ENCODE results near the gene SLC17A6.

SLC17A6 gene

DNA sequence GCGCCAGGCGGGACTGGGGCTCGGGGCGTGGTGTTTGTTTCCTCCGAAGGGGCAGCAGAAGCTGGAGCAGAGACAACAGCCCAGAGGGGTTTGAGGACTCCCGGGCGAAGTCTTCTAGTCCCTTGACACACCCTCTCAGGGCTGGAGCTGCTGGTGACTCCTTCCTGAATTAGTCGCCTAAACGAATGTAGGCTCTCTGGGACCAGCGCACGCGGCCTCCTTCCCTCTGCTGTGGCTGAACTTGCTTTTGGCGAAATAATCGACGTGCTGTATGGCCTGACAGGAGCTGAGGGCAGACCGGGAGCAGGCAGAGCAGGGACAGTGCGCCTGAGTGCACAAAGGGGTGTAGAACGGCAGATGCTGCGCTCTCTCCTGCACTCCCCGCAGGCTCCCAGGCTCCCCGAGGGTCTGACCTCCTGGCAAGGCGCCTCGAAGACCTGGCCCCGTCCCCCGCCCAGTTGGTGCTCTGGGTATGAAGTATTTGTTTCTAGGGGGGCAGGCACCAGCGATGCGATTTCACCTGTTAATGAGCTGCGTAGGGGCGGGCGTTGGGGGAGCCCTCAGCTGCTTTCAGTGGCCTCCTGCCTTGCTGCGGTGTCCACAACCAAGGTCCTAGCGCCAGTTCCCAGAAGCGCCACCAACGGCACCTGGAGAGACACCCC is 5.3 kb downstream of the SLC17A6 start:
- DNase-seq (ENCODE audit: low spot score) = no peak
- CTCF ChIA-PET = interaction anchor here (0.6 kb wide), 1 partner anchor 87 kb away, joined by 3 read pairs; no protein-coding TSS in a partner anchor
- POLR2A ChIA-PET (ENCODE audit: low non-redundant PET) = no interaction called here
- H3K27ac ChIP-seq = no peak overlapping the region
- TF ChIP-seq, protein P1, sequence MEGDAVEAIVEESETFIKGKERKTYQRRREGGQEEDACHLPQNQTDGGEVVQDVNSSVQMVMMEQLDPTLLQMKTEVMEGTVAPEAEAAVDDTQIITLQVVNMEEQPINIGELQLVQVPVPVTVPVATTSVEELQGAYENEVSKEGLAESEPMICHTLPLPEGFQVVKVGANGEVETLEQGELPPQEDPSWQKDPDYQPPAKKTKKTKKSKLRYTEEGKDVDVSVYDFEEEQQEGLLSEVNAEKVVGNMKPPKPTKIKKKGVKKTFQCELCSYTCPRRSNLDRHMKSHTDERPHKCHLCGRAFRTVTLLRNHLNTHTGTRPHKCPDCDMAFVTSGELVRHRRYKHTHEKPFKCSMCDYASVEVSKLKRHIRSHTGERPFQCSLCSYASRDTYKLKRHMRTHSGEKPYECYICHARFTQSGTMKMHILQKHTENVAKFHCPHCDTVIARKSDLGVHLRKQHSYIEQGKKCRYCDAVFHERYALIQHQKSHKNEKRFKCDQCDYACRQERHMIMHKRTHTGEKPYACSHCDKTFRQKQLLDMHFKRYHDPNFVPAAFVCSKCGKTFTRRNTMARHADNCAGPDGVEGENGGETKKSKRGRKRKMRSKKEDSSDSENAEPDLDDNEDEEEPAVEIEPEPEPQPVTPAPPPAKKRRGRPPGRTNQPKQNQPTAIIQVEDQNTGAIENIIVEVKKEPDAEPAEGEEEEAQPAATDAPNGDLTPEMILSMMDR (conservative IDR thresholded peaks at IDR 0.05; ENCODE audit: low read depth) = no peak

- no peak for DNase-seq (ENCODE audit: low spot score)
- POLR2A ChIA-PET (ENCODE audit: low non-redundant PET) = no interaction called here
- TF ChIP-seq, protein P1 (conservative IDR thresholded peaks at IDR 0.05; ENCODE audit: low read depth) = no peak
- no peak overlapping the region for H3K27ac ChIP-seq
- CTCF ChIA-PET = interaction anchor here (0.6 kb wide), 1 partner anchor 87 kb away, joined by 3 read pairs; no protein-coding TSS in a partner anchor
Measured at GRCh38 chr11:22344081-22344480, 5.9 kb downstream of the SLC17A6 start.

- POLR2A ChIA-PET (ENCODE audit: low non-redundant PET) = no interaction called here
- no peak for DNase-seq (ENCODE audit: low spot score)
- CTCF ChIA-PET = no interaction called here
- TF ChIP-seq, protein P1 (conservative IDR thresholded peaks at IDR 0.05; ENCODE audit: low read depth) = no peak
- H3K27ac ChIP-seq = no peak overlapping the region
Measured at GRCh38 chr11:22346282-22346681, 8.1 kb downstream of the SLC17A6 start.

DNA sequence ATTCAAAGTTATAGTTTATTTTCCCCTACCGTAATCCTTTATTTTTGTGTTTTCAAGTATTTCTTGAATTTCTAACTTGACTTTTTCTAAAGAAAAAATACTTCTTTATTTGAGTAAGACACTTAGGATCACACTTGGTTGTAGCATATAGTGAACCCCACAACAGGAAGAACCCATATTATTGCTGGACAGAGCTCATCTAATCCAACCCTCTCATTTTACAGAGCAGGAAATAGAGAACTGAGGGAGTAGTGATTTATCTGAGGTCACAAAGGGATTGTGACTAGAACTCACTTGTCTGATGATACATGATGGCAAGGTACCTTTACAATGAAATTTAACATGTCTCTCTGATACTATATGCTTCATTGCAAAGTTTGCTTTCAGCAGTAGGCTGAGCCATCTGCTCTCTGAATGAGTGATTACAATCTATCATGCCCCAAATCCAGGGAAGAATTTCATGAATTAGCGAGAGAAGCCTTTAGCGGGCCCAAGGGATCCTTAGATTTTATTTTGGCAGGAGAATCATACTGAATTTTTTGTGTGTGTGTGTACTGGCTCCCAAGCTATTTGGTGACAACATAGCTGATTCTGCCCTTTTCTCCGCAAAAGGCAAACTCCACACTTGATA is 9.8 kb downstream of the SLC17A6 start:
- H3K27ac ChIP-seq = no peak overlapping the region
- DNase-seq (ENCODE audit: low spot score) = no peak
- ChIA-PET CTCF (no interaction called here), POLR2A (ENCODE audit: low non-redundant PET) (no interaction called here)
- TF ChIP-seq, protein P1 (conservative IDR thresholded peaks at IDR 0.05; ENCODE audit: low read depth) = no peak

GRCh38 chr11:22349491-22349890 is 11.3 kb downstream of the SLC17A6 start:
- DNase-seq (ENCODE audit: low spot score) = no peak
- TF ChIP-seq, protein P1 (conservative IDR thresholded peaks at IDR 0.05; ENCODE audit: low read depth) = no peak
- ChIA-PET POLR2A (ENCODE audit: low non-redundant PET) (no interaction called here), CTCF (no interaction called here)
- H3K27ac ChIP-seq = no peak overlapping the region

GRCh38 chr11:22359295-22359694 is 21.1 kb downstream of the SLC17A6 start:
- CTCF ChIA-PET = interaction anchor here (0.6 kb wide), 1 partner anchor 48 kb away, joined by 3 read pairs; no protein-coding TSS in a partner anchor
- TF ChIP-seq, protein P1 (conservative IDR thresholded peaks at IDR 0.05; ENCODE audit: low read depth) = no peak
- POLR2A ChIA-PET (ENCODE audit: low non-redundant PET) = no interaction called here

More at GRCh38 chr11:22359295-22359694, 21.1 kb downstream of the SLC17A6 start:
- H3K27ac ChIP-seq = no peak overlapping the region
- peak; percentile 12 for DNase-seq (ENCODE audit: low spot score)

Data from RWPE1 (cell line).